UCSD-AML1 (cell line): ENCODE measurements around the gene GMDS.
A peak's percentile ranks its signal among the peaks of the same experiment; 100 is the strongest.

Experiments used
- DNase-seq: peaks from one replicate; lab custom pipeline; 2025; ENCODE audit not compliant: unreplicated experiment; lab: John Stamatoyannopoulos, UW

Gene GMDS

GRCh38 chr6:1599469-1599868 is 645.9 kb downstream of the GMDS start:
- DNase-seq = no peak

- DNase-seq = no peak
Measured at GRCh38 chr6:1598886-1599285, 646.5 kb downstream of the GMDS start.

- DNase-seq = no peak
Measured at GRCh38 chr6:1598433-1598832, 647.0 kb downstream of the GMDS start.

DNA sequence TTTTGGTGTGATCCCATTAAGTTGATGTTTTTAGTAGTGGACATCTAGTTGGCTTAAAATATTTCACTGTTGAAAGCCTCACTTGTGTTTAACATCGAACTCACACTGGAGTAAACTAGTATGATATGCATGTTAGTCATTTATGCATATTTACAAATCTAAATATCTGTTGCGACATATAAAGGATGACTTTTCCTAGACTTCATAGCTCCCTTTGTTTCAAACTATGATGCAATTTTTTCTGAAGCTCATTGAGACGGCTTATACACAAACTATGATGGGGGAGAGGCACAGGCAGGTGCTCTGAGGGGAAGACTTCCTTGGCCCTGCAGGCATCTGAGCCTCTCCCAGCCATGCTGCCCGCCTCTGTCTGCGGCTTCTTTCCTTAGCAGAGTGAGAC is 647.5 kb downstream of the GMDS start:
- no peak for DNase-seq

- no peak for DNase-seq
Measured at GRCh38 chr6:1597121-1597744, 648.2 kb downstream of the GMDS start.

GRCh38 chr6:1596088-1596852 is 649.1 kb downstream of the GMDS start:
- peak; percentile 57 for DNase-seq

- DNase-seq = no peak
Measured at GRCh38 chr6:1595271-1596087, 649.9 kb downstream of the GMDS start.

DNA sequence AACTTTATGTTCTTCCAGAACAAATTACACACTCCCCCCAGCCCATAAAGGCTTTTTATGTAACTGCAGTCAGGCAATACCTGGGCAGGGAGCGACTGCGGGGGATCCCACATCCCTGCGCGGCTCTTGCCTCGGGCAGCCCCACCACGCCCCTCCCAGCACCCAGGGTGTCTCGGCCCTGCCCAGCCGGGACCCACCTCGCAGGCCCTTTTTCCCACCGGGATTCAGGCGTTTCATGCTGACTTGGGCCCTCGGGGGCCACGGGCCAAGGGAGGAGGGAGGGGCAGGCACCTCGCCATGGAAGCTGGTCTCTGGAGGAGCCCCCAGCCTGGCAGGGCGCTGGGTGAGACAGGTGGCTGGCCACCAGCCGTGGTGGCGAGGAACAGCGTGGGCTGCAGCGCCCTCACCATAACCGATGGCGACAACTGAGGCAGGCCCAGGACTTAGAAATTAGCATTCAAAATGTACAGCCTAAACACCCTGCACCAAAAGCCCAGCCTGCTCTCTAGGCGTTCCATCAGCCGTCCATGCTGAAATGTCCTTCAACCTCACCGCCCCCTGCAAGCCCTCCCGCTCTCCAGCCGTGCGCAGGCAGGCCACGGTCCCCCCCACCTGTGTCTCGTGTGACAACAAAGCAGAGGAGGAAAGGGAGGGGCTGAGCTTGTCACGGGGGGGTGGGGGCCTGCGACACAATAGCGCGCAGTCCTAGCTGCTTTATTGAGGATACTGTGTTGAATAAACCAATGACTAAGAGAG is 650.8 kb downstream of the GMDS start:
- DNase-seq = no peak

GRCh38 chr6:1593958-1594314 is 651.5 kb downstream of the GMDS start:
- DNase-seq = no peak

GRCh38 chr6:1593286-1593957 is 652.0 kb downstream of the GMDS start:
- DNase-seq = no peak

- no peak for DNase-seq
Measured at GRCh38 chr6:1592852-1593251, 652.6 kb downstream of the GMDS start.

- DNase-seq = no peak
Measured at GRCh38 chr6:1591926-1592325, 653.5 kb downstream of the GMDS start.

- DNase-seq = no peak
Measured at GRCh38 chr6:1591243-1591642, 654.2 kb downstream of the GMDS start.

GRCh38 chr6:1590580-1590979 is 654.8 kb downstream of the GMDS start:
- DNase-seq = no peak

- DNase-seq = no peak
Measured at GRCh38 chr6:1589208-1589607, 656.2 kb downstream of the GMDS start.

GRCh38 chr6:1587977-1588376 is 657.4 kb downstream of the GMDS start:
- DNase-seq = no peak

DNA sequence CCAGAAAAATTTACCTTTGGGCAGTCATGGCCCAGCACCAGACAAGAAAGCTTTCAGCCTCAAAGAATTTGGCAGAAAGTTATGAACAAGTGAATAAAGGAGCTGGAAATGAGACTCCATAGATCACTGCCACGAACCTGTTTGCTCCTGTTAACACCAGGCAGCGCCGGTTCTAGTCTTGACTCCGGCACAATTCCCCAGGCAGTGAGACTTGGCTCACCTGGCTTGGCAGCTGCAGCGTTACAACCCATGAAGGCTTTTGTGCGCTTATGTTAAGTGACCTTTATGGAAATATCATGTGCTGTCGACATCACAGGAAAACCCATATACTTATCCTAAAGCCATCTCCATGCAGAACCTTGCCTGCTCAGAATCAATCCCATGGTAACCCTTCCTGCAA is 657.9 kb downstream of the GMDS start:
- DNase-seq = no peak

DNA sequence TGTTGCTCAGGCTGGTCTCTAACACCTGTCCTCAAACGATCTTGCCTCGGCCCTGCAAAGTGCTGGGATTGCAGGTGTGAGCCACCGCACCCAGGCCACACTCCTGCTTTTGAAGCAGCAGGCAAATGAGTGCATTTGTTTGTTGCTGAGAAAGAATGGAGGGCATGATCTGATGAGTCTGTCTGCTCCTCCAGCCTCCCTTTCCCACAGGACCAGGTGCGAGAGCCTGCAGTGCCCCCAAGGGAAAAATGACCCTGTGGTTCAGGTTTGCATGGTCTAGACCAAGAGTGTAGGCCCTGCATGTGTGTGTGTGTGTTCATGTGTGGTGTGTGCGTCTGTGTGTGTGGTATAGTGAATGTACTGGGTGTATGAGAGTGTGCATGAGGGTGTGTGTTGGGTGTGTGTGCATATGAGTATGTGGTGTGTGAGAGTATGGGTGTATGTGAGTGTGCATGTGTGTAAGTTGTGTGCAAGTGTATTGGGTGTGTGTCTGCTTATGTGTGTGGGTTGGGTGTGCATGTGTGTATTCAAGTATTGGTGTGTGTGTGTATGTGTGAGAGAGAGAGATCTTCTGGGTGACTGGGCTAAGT is 658.4 kb downstream of the GMDS start:
- no peak for DNase-seq

- no peak for DNase-seq
Measured at GRCh38 chr6:1586256-1586655, 659.1 kb downstream of the GMDS start.

DNA sequence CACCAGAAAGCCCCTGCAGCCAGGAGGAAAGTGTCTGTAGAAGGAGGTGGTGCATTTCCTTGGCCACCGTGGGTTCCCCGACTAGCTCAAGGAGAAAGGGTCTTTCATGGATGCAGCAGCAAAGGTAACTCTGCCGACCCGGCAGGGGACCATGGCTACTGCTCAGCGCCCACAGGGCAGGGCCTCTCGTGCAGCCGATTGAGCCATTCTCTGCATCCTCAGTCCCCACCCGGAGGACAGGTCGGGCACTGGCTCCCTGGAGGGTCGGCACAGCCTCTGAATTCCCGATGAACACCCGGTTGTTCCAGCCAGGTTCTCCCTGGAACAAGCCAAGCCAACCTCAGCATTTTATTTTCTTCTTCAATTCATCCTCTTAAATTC is 659.7 kb downstream of the GMDS start:
- DNase-seq = no peak
